Osteocyte (in vitro differentiated cells): ENCODE results near the gene KLKB1. TPM values are rescaled to one million over a fixed set of nuclear protein-coding genes. Genes with fewer than 3 reads are reported as not detected.

ENCODE experiments used
- DNase-seq: peaks from one replicate; pipeline ENCODE4 v3.0.0; 2021; ENCODE audit warnings: mixed read lengths; ENCODE audit not compliant: unreplicated experiment; ENCODE audit errors: extremely low spot score
- H3K27ac Mint-ChIP-seq: one replicate; pipeline ENCODE4 v1.8.0; 2021; ENCODE audit warnings: mild to moderate bottlenecking, mixed read lengths; ENCODE audit not compliant: unreplicated experiment
- H3K27me3 Mint-ChIP-seq: one replicate; pipeline ENCODE4 v1.8.0; 2021; ENCODE audit warnings: mixed read lengths; ENCODE audit not compliant: unreplicated experiment
- H3K36me3 Mint-ChIP-seq: one replicate; pipeline ENCODE4 v1.8.0; 2021; ENCODE audit warnings: mixed read lengths; ENCODE audit not compliant: unreplicated experiment
- H3K4me1 Mint-ChIP-seq: one replicate; pipeline ENCODE4 v1.8.0; 2021; ENCODE audit warnings: mixed read lengths; ENCODE audit not compliant: unreplicated experiment
- H3K4me3 Mint-ChIP-seq: one replicate; pipeline ENCODE4 v1.8.0; 2021; ENCODE audit warnings: mild to moderate bottlenecking, moderate library complexity, mixed read lengths; ENCODE audit not compliant: unreplicated experiment
- H3K9me3 Mint-ChIP-seq: one replicate; pipeline ENCODE4 v1.8.0; 2021; ENCODE audit warnings: mixed read lengths; ENCODE audit not compliant: unreplicated experiment
- total RNA-seq: library from RNA; stranded (reverse); gene quantifications from 2 replicates; pipeline ENCODE4 v1.2.1, GENCODE V29; 2021
- TF ChIP-seq, protein P1 (sequence below): fragments of 200-600 bp; sonication (generic); IDR thresholded peaks from 2 replicates; pipeline ENCODE4 v1.5.0; 2021; ENCODE audit warnings: antibody characterized with exemption, mild to moderate bottlenecking, moderate library complexity

The KLKB1 gene
- total RNA-seq, 1 donor from 2014 or later: 0.43 TPM

DNA sequence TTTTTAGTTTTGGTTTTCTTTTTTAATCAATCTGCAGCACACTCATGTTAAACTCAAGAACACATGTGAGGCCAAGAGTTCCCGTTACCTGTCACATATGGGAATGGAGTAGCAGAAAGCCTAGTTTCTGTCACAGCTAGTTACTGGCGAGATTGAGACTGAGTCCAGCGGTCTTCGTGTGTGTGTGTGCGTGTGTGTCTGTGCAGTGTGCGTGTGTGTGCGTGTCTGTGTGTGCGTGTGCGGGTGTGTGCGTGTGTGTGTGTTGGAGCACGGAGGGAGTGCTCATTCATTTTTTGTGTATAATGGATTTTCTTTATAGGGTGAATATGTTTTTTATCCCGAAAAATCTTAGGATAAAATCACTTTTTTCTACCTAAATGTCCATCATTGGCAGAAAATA is 57.8 kb downstream of the KLKB1 start:
- Mint-ChIP-seq H3K27ac (no peak overlapping the region), H3K4me1 (no peaks in the 10 kb centered on the region), H3K36me3 (no peaks in the 10 kb centered on the region), H3K27me3 (peaks cover 21% of the 10 kb centered on the region), H3K9me3 (no peaks in the 10 kb centered on the region), H3K4me3 (no peak overlapping the region)
- TF ChIP-seq, protein P1, sequence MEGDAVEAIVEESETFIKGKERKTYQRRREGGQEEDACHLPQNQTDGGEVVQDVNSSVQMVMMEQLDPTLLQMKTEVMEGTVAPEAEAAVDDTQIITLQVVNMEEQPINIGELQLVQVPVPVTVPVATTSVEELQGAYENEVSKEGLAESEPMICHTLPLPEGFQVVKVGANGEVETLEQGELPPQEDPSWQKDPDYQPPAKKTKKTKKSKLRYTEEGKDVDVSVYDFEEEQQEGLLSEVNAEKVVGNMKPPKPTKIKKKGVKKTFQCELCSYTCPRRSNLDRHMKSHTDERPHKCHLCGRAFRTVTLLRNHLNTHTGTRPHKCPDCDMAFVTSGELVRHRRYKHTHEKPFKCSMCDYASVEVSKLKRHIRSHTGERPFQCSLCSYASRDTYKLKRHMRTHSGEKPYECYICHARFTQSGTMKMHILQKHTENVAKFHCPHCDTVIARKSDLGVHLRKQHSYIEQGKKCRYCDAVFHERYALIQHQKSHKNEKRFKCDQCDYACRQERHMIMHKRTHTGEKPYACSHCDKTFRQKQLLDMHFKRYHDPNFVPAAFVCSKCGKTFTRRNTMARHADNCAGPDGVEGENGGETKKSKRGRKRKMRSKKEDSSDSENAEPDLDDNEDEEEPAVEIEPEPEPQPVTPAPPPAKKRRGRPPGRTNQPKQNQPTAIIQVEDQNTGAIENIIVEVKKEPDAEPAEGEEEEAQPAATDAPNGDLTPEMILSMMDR: no peak
- no peak for DNase-seq

DNA sequence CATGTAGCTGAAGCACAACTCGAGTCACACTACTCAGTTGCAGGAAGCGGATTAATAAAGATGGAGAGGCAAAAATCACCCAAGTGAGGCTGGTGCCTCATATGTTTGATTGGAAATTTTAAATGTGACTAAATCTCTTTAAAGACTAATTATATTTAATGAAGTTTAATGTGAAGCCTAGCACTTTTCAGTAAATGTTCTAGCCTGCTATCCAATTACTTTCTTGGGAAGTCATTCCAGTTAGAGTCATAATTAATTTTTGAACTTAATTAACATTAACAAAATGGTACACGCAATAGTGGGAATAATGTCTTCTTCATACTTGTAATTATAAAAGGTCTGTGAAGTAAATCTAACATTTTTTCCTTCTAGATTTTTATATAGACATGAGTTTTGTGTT is 59.3 kb downstream of the KLKB1 start:
- DNase-seq: no peak
- Mint-ChIP-seq H3K4me3 (no peak overlapping the region), H3K36me3 (no peaks in the 10 kb centered on the region), H3K27ac (no peak overlapping the region), H3K4me1 (no peaks in the 10 kb centered on the region), H3K9me3 (no peaks in the 10 kb centered on the region), H3K27me3 (peaks cover 24% of the 10 kb centered on the region)
- TF ChIP-seq, protein P1: no peak

DNA sequence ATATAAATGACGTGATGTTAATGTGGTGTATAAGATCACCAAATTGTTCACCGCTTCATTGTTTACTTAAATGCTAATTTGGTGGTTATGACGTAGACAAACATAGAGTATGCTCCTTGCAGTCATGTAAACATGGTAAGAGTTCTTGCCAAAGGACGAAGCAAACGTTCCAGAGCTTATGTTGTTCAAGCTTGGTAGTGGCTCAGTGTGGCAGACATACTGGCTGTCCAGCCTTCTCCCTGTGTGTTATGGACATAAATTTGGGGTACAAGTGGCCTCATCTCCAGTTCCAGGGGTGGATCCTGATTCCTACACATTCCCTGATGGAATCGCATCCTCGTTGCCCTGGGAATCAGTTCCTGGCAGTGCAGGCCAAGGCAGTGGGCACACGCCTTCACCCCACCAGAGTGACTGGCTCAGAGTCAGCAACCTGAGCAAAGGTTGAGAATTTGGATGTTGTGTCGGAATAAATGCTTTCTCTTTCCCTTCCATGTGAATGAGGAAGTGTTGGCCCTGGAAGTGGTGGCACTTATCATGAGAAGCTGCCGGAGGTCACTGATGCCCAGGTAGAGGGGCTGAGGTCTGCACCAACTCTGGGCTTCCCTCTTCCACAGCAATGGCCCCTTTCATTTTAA is 64.1 kb downstream of the KLKB1 start:
- TF ChIP-seq, protein P1: no peak
- H3K36me3 Mint-ChIP-seq: no peaks in the 10 kb centered on the region
- H3K9me3 Mint-ChIP-seq: no peaks in the 10 kb centered on the region
- no peak overlapping the region for H3K4me3 Mint-ChIP-seq
- no peak overlapping the region for H3K27ac Mint-ChIP-seq
- H3K4me1 Mint-ChIP-seq: no peaks in the 10 kb centered on the region
- no peak for DNase-seq
- H3K27me3 Mint-ChIP-seq: peaks cover 23% of the 10 kb centered on the region

DNA sequence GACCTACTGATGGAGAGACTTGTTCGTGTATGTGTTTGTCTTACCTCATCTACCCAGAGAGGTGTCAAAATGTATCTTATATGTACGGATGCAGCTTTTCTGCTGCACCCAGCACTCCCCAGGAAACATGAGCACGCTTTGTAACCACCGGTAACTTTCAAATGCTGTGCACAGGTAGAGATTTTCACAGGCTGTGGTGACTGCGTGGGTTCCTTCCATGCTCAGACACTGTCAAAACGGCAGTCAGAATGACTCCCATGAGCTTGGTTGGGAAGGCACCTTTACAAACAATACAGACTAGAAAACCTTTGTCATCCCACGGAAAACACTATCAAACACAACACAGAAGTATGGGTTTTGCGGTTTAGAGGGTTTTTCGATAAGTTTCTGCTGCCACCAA is 66.9 kb downstream of the KLKB1 start:
- Mint-ChIP-seq H3K4me3 (no peak overlapping the region), H3K27me3 (peaks cover 16% of the 10 kb centered on the region), H3K27ac (no peak overlapping the region), H3K9me3 (no peaks in the 10 kb centered on the region), H3K36me3 (no peaks in the 10 kb centered on the region), H3K4me1 (no peaks in the 10 kb centered on the region)
- TF ChIP-seq, protein P1: no peak
- DNase-seq: no peak

DNA sequence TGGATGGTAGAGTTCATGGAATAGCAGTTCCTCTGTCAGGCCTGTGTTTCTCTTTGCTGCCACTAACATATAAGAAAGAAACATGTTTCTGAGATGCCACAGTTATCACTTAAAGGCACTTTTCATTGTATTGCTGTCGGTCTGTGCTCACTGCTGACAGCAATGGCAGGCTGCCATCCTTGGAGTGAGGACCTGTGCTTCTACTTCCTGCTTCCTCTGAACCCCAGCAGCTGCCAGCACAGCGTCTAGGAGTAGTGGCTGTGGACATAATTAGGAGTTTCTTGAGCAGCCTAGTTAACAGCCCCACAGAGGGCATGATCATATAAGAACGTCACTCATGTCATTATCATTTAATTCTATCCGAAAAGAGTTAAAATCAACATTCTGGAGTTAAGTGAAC is 69.2 kb downstream of the KLKB1 start:
- no peaks in the 10 kb centered on the region for H3K4me1 Mint-ChIP-seq
- TF ChIP-seq, protein P1: no peak
- H3K27ac Mint-ChIP-seq: no peak overlapping the region
- no peaks in the 10 kb centered on the region for H3K36me3 Mint-ChIP-seq
- no peak overlapping the region for H3K4me3 Mint-ChIP-seq
- no peak for DNase-seq
- no peaks in the 10 kb centered on the region for H3K9me3 Mint-ChIP-seq
- H3K27me3 Mint-ChIP-seq: peaks cover 26% of the 10 kb centered on the region
